Activated CD8-positive, alpha-beta memory T cell treated with anti-CD3 and anti-CD28 coated beads for 1 hour (primary cell): ENCODE data around the gene UIMC1.
"Not testable (repeated sequence)": the region's sequence is repeated elsewhere in the genome, so short reads cannot be mapped to it uniquely, and the experiment has no call there.

ENCODE experiments used
- DNase-seq, 2 donors: peaks; one replicate each; pipeline ENCODE4 v3.0.0-alpha.2; 2020; ENCODE audit warnings: low read depth in 1 of 2; ENCODE audit errors: extremely low read depth in 1 of 2

The UIMC1 gene

DNA sequence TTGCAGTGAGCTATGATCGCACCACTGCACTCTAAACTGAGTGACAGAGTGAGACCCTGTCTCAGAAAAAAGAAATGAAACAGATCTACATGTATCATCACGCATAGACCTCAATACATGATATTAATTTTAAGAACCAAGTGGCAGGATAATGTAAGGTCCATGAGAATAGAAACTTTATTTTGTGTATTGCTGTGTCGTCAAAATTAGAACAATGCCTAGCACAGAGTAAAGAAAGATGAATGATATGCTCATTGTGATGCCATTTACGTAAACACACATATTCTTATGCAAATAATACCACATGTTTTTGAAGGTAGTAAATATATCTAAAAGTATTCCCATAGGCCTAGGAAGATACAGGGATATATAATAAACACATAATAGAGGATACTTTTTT, 3.6 kb upstream of the UIMC1 start:
- no peak for DNase-seq

DNA sequence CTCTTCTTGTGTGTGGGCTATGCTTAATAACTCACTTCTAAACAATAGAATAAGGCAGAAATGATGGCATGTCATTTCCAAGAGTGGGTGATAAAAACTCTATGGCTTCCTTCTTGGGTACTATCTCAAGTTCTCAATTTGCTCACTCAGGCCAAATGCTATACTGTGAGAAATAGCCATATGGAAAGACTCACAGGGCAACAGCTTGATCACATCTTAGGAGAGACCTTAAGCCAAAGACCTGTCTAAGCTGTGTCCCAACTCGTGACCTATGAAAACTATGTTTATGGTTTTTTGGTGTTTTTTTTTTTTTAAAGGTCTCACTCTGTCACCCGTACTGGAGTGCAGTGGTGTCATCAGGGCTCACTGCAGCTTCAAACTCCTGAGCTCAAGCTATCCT, 2.1 kb upstream of the UIMC1 start:
- no peak for DNase-seq

DNA sequence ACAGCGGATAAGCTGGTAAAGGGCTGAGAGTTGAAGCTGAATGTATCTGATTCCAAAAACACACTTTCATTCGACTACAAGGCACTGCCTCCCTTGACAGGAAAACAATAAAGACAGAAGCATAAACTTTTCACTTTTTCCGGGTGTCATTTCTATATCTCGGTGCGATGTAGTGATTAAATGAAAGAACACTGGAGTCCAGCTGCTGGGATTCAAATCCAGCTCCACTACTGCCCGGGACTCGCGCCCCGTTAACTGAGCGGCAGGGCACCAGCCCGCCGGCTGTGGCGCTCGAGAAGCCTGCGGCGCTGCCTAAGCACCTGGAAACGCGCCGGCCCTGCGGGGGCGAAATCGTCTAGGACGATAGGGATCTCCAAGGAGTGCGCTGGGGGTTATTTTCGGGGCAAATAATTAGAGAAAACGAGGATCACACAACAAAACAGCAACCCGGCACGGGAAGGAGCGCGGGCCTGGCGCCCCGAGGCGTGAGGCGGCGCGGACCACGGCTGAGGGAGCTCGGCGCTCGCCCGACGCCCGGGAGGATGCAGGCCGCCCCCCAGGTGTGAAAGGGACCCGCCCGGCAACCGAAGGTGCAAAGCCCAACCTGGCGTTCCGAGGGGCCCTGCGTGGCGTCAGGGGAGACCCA, 837 bp downstream of the UIMC1 start:
- peak; percentile 11 to 45 for DNase-seq

DNA sequence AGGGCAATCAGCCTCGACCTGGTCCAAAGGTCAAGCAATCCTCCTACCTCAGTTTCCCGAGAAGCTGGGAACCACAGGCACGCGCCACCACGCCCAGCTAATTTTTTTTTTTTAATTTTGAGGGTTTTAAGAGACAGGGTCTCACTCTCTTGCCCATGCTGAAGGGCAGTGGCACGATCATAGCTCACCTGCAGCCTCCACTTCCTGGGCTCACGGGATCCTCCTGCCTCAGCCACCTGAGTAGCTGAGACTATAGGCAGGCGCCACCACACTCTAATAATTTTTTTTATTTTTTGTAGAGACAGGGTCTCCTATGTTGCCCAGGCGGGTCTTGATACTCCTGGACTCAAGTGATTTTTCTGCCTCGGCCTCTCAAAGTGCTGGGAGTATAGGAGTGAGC, 1.6 kb downstream of the UIMC1 start:
- DNase-seq, result no peak

DNA sequence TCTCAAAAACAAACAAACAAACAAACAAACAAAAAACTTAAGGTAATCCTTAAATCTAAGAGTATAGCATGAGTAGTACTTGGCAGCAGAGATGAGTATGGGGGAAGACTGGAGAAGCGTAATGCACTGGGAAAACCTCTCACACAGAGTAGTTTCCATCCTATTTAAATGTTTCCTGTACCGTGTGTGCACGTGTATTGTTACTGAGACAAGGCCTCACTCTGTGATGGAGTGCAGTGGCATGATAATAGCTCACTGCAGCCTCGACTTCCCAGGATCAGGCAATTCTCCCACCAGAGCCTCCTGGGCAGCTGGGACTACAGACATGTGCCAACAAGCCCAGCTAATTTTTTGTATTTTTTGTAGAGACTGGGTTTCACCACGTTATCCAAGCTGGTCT, 2.9 kb downstream of the UIMC1 start:
- no peak for DNase-seq

DNA sequence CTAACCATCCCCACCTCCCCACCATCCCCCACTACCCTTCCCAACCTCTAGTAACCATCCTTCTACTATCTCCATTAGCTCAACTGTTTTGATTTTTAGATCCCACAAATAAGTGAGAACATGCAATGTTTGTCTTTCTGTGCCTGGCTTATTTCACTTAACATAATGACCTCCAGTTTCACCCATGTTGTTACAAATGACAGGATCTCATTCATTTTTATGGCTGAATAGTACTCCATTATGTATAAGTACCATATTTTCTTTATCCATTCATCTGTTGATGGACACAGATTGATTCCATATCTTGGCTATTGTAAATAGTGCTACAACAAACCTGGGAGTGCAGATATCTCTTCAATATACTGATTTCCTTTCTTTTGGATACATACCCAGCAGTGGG, 7.1 kb downstream of the UIMC1 start:
- not testable (repeated sequence) for DNase-seq

DNA sequence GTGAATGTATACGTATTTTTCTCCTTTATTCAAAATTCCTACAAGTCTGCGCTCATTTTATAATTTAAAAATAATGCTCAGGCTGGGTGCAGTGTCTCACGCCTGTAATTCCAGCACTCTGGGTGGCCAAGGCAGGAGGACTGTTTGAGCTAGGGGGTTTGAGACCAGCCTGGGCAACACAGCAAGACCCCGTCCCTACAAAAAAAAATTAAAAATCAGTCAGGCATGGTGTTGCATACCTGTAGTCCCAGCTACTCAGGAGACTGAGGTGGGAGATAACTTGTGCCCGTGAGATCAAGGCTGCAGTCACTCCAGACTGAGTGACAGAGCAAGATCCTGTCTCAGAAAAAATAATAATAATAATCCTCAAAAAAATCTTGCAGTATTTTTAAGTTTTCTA, 7.8 kb downstream of the UIMC1 start:
- DNase-seq, result no peak

DNA sequence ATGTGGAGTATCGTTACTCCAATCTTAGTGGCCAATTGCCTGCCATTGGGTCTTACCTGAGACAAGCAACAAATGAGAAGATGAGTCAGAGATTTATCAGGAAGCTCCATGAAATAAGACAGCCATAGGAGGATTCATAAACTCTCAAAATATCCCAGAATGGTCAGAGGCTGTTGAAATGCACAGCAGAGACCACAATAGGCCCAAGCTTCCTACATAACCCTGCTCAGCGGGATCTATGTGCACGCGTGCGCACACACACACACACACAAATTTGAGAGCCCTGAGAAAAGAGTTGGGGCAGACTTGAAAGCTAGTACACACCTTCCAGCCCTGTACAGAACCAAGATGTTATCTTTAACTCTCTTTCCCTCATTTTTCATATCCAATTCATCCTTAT, 9.8 kb downstream of the UIMC1 start:
- DNase-seq, result no peak

DNA sequence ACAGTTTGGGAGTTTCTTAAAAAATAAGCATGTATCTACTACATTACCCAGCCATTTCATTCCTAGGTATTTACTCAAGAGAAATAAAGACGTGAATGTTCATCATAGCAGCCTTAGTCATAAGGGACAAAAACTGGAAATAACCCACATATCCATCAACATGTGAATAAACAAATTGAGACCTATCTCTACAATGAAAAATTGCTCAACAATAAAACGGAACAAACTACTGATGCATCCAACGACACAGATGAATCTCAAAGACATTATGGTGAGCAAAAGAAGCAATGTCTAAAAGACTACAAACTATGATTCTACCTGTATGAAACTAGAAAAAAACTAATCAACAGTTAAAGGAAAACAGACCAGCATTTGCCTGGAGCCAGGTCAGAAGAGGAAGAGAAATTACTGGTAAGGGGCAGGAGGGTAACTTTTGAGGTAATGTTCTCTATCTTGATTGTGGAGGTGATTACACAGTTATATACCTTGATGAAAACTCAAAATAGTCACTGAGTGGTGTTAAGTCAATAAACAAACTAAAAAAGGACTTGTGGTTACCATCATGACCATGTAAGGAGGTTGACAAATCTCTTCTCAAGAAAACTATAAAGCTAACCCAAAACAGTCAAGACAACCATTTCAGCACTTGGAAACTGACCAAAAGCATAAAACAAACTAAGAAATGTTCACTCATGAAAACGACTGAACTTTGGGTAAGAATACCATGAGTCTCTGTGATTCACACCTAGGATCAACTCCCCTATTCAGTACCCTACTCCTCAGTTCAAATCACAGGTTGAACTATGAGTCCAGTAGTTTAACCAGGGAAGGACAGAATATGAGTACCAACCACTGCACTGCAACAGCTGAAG, 10.4 kb downstream of the UIMC1 start:
- no peak for DNase-seq

DNA sequence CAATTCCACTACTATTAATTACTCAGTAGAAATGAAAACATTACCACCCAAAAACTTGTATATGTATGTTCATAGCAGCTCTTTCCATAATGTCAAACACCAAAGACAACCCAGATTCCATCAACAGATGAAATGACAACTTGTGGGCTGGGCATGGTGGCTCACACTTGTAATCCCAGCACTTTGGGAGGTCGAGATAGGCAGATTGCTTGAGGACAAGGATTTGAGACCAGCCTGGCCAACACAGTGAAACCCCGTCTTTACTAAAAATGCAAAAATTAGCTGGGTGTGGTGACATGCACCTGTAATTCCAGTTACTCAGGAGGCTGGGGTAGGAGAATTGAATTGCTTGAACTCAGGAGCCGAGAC, 11.5 kb downstream of the UIMC1 start:
- no peak for DNase-seq

DNA sequence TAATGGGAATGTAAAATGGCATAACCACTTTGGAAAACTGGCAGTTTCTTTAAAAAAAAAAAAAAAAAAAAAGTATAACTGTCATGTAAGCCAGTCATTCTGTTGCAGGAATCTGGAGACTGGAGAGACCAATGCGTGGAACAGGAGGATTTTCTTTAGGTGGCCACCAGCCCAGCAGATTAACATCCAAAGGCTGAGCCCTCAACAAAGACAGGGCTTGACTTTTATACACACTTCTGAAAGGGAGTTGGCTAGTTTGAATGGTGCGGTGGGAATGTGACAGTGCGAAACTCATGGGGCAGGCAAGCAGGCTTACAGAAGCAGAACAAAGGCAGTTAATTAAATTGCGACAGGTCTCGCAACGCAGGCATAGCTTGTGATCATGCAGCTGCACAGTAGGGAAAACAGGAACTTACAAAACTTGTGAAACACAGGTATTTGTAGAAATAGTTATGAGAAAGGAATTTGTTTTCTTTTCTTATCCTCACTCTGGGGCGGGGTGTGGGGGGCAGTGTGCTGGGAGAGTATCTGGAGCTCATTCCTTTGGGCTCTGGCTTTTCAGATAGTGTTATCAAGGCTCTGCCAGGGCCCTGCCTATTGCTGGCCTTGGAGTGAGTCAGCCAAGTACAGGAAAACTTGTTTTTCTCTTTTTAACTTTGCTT, 12.0 kb downstream of the UIMC1 start:
- no peak for DNase-seq

DNA sequence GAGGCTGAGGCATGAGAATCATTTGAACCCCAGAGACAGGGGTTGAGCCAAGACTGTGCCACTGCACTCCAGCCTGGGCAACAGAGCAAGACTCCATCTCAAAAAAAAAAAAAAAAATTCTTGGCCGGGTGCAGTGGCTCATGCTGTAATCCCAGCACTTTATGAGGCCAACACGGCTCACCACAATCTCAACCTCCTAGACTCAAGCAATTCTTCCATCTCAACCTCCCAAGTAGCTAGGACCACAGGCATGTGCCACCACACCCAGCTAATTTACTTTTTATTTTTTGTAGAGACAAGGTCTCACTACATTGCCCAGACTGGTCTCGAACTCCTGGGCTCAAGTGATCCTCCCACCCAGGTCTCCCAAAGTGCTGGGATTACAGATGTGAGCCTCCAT, 13.5 kb downstream of the UIMC1 start:
- not testable (repeated sequence) for DNase-seq

DNA sequence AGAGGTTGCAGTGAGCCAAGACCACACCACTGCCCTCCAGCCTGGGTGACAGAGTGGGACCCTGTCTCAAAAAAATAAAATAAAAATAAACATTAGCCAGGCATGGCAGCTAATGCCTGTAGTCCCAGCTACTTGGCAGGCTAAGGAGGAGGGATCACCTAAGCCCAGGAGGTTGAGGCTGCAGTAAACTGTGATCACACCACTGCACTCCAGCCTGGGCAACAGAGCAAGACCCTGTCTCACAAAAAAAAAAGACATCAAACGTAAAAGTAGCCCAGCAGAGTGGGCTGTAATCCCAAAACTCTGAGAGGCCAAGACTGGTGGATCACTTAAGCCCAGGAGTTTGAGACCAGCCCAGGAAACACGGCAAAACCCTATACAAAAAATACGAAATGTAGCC, 19.0 kb downstream of the UIMC1 start:
- DNase-seq, result no peak

DNA sequence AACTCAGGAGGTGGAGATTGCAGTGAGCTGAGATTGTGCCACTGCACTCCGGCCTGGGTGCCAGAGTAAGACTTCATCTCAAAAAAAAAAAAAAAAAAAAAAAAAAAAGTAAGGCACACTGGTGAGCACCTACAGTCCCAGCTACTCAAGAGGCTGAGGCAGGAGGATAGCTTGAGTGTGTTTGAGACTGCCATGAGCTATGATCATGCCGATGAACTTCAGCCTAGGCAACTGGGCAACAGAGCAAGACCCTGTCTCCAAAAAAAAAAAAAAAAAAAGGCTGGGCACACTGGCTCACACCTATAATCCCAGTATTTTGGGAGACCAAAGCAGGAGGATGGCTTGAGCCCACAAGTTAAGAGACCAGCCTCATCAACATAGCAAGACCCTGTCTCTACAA, 20.3 kb downstream of the UIMC1 start:
- no peak for DNase-seq

DNA sequence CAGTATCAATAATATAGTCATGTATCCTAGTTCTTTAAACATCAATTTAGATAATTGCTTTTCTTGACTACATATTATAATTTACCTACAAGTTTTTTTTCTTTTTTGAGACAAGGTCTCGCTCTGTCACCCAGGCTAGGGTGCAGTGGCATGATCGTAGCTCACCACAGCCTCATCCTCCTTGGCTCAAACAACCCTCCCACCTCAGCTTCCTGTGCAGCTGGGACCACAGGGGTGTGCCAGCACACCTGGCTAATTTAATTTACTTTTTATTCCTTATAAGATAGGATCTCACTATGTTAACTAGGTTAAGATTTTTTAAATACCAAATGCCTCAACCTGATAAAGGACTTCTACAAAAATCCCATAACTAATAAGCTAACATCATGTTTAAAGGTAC, 21.1 kb downstream of the UIMC1 start:
- DNase-seq, result no peak

DNA sequence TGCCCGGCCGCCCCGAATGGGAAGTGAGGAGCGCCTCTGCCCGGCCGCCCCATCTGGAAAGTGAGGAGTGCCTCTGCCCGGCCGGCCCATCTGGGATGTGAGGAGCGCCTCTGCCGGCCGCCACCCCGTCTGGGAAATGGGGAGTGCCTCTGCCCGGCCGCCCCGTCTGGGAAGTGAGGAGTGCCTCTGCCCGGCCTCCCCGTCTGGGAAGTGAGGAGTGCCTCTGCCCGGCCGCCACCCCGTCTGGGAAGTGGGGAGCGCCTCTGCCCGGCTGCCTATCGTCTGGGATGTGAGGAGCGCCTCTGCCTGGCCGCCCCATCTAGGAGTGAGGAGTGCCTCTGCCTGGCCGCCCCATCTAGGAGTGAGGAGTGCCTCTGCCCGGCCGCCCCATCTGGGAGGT, 22.4 kb downstream of the UIMC1 start:
- DNase-seq, result not testable (repeated sequence)

DNA sequence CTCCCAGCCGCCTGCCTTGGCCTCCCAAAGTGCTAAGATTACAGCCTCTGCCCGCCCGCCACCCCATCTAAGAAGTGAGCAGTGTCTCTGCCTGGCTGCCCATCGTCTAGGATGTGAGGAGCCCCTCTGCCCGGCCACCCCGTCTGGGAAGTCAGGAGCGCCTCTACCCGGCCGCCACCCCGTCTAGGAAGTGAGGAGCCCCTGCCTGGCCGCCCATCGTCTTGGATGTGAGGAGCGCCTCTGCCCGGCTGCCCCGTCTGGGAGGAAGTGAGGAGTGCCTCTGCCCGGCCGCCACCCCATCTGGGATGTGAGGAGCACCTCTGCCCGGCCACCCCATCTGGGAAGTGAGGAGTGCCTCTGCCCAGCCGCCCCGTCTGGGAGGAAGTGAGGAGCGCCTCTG, 23.0 kb downstream of the UIMC1 start:
- not testable (repeated sequence) for DNase-seq

DNA sequence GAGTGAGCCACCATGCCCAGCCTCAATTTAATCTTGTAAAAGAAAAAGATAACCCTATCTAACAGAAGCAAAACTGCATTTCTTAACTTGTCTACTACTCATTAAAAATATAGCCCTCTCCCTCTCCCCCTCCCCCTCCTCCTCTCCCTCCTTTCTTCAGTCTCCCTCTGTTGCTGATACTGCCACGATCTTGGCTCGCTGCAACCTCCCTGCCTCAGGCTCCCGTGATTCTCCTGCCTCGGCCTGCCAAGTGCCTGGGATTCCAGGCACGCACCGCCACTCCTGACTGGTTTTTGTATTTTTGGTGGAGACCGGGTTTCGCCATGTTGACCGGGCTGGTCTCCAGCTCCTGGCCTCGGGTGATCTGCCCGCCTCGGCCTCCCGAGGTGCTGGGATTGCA, 23.5 kb downstream of the UIMC1 start:
- not testable (repeated sequence) for DNase-seq

DNA sequence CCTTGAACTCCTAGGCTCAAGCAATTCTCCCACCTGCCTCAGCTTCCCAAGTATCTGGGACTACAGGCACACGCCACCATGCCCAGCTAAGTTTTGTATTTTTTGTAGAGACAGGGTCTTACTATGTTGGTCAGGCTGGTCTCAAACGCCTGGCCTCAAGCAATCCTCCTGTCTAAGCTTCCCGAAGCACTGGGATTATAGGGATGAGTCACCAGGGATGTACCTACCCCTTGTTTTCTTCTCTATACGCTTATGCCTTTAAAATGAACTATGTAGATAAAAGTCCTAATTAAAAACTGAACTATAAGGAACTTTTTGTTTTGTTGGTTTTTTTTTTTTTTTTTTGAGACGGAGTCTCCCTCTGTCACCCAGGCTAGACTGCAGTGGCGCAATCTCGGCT, 25.8 kb downstream of the UIMC1 start:
- DNase-seq, result no peak

DNA sequence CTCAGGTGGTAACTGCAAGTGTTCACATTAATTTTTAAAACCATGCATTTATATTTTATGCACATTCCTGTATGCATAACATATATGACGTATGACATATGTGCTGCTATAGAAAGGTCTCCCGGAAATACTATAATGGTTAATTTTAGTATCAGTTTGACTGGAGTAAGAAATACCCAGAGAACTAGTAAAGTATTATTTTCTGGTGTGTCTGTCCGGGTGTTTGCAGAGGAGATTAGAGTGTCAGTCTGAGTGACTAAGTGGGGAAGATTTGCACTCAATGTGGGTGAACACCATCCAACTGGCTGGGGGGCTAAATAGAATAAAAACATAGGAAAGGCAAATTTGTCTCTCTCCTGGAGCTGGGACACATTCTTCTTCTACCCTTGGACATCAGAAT, 26.9 kb downstream of the UIMC1 start:
- DNase-seq, result no peak

DNA sequence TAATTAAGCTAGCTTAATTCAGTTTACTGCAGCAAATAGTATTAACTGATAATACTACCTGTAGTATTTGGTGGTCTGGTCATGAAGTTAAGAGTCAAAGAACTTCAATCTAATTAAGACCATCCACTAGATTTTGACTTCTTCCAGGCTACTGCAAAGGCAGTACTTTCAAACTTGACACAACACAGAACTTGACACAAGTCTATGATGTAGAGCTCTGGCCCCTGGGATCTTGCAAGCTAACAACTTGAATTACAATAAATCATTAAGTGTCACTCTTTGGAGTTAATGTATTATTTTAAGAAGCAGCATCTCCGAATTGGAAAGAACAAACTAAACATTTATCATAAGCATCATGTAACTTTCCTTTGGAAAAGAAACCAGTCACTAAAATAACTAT, 40.9 kb downstream of the UIMC1 start:
- no peak for DNase-seq

DNA sequence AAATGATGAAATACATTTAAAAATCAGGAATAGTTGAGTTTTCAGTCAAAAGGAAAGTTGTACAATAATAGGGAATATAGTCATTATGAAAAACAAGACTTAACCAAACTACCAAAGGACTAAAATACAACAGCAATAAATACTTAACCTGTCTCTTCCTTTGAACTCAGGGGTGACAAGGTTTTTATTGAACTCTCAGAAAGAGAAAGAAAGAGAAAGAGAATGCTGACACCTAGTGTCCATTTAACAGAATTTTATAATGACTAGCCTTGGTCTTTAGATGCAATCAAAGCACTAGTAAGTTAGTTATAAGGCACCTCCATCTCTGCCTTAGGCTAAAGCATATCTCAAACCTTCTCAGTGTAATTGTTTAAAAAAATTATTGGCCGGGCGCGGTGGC, 47.5 kb downstream of the UIMC1 start:
- no peak for DNase-seq
